ENCODE data around the gene CLINT1. TPM values are rescaled to one million over a fixed set of nuclear protein-coding genes. Genes with fewer than 3 reads are reported as not detected.
A peak's percentile ranks its signal among the peaks of the same experiment; 100 is the strongest.

Gene CLINT1
- total RNA-seq, 1 donor from 2014 or later, result 102 TPM

DNA sequence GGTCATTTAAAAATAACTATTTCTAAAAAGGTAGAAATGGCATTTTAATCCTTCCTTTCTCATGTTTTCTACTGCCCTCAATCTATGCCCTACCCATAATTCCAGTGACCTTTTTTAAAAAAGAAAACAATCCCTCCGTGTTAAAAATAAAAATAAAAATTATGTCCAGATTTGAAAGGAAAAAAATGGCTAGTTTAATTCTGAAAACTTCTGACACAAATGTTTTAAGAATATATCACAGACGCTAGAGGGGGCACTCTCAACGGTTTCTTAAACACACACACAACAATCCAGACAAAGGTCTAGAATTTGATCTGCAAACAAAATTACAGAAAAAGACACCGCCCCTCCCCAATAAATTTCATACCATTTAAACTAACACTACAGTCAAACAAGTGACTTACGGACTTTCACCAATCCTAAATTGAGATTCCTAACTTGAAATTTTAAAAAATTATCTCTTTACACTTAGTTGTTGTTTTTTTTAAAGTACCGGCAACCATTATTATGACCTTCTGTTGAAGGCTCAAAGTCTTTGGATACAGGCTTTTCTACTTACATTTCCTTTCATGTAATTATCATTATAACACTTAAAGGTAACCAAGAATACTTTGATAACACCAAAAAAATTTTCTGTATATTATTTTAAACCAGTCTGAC lies 38.2 kb downstream of the CLINT1 start:
- no peak for ATAC-seq

DNA sequence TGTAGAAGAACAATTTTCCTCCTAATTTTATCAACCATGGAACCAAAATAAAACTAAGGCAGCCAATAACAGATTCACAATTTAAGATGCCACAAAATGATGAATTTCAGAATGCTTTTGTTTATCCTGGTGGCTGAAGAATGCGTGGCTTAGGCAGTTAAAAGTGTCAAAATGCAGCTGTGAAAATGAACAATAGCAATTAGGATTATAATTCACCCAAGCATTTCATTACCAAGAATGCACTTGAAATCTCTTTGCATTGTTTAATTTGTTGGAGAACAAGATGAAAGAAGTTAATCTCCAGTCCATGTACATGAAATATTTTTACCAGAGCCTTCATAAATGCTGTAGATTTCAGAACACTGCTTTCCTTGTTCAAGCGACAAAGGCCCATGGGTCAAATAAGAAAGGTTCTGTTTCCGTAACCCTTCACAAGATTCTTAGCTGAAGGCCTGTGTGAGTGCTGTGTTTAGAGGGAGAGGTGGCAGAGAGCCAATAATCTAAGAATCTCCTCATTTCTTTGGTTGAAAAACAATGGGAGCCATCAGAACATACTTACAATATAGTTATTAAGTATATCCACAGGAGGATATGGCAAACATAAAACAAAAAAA lies 39.3 kb downstream of the CLINT1 start:
- no peak for ATAC-seq

DNA sequence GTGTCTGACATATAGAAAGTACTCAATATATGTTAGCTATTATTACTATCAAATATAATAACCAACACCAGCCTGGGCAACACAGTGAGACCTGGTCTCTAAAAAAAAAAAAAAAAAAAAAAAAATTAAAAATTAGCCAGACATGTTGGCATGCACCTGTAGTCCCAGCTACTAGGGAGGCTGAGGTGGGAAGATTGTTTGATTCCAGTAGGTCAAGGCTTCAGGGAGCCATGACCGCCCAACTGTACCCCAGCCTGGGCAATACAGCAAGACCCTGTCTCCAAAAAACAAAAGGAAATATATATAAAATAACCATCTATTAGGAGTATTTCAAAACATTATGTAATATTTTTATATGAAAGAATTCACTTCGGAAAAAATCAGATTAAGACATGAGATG lies 40.6 kb downstream of the CLINT1 start:
- ATAC-seq, result no peak

DNA sequence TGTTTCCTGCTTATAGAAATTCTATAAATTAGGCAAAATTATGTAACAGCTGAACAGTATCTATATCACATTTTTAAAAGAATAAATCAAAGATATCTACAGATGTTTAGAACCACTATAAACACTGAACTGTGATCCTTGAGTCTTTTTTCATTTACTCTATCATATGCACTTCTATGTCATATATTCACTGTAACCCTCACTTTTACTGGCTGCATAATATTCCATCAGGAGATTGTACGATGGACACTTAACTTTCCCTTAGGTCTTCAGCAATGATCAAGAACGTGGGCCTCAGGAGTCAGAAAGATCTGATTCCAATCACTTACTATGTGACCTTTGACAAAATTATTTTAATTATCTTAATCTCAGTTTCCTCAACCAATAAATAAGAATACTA lies 41.0 kb downstream of the CLINT1 start:
- ATAC-seq, result no peak

DNA sequence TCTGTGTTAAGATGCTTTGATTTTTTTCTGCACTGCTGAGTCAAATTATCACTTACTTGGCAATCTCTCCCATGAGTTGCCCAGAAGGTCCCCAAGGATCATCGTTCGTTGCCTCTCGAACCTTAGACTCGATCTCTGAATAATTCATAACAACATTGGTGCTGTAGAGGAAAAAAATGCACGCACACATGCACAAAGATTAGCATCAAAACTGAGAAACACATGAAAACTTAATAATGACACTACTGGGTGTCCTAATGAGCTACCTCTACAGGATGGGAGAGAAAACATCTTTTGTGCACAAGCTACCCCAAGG lies 41.6 kb downstream of the CLINT1 start:
- no peak for ATAC-seq

DNA sequence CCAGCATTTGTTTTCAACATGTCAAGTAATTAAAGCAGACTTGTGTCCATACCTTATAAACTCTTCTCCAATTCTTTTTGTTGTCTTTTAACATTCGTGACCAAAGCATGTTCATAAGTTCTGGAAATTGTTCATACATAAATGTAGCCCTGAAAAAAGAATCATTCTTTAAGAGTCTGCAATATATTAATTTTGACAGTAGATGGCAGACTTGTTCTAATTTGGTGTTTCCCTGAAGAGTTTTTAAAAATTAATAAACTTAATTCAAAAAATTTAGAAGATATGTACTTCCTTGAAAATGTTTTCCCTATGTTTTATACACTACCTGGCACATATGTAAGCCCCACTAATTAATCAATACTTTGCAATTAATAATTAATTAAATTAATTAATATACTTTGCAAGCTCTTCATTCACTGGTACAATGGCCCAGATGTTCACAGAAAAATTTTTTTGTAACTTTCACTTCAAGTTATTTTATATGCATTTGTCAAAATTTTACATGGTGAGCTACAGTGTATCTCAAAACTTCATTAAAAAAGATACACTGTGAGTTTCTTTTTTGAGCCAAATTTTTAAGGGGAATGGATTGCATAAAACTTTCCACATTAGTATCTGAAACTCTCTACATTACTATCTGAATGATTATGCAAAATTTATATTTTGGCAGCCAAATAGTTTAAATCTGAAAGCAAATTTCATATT lies 42.1 kb downstream of the CLINT1 start:
- ATAC-seq, result no peak

DNA sequence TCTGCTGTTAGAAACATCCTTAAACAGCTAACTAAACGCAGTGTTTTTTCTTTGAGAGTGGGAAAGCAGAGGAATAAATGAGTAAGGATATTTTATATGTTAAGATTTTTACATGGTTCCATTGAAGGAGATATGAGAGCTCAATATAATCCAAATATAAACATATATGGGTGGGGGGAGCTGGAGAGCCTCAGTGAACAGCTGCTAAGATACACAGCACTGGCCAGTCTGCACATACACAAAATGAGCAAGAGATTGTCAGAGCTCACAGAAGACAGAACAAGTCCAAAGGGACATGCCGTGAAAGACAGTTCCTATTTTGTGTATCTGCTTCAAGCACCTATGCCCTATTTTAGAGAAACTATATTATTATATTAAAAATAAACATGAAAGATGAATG lies 46.9 kb downstream of the CLINT1 start:
- no peak for ATAC-seq

DNA sequence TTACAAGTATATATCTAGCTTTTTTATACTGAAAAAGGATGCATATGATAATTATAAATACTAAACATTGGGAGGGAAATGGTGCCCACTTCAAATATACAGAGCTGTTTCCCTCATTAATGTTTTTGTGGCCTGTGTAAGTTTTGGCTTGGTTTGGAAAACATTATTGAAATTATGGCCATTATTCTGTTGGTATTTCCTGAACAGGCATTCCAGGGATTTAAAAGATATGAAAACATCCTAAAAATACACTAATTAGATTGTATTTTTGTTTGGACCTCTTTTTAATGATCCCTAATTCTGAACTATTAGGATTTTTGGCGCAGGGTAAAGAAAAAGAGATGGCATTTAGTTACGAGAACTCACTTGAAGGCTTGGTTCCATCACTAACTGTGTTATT lies 50.9 kb downstream of the CLINT1 start:
- ATAC-seq, result no peak

DNA sequence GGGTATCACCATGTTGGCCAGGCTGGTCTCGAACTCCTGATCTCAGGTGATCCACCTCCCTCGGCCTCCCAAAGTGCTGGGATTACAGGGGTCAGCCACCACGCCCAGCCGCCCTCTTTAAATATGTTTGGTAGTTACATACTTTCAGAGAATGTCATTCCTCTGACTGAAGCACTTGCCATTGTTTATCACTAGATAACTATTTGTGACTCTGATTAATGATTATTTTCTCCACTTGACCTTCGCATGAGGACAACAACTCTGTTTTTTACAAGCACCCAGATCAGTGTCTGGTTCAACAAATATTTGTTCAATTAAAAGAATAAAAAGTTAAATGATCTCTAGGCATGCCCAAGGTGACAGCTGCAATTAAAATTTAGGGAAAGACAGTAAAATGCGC lies 56.2 kb downstream of the CLINT1 start:
- ATAC-seq, result no peak

DNA sequence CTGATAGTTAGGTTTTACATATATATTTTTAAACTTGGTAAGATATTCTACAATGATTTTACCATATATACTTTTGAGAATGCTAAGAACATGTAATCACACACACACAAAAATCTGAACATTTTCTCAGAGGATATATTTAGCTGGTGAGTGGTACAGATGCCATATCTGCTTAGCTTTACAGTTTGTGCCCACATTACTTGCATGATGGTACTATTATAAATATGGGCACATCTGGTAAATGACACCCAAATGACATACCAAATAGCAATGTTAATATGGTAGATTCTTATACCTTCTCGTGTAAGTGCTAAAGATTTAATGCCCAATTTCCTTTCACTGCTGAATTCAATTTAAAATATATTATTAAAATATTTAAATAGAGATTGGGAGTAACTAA lies 58.8 kb downstream of the CLINT1 start:
- ATAC-seq, result no peak

DNA sequence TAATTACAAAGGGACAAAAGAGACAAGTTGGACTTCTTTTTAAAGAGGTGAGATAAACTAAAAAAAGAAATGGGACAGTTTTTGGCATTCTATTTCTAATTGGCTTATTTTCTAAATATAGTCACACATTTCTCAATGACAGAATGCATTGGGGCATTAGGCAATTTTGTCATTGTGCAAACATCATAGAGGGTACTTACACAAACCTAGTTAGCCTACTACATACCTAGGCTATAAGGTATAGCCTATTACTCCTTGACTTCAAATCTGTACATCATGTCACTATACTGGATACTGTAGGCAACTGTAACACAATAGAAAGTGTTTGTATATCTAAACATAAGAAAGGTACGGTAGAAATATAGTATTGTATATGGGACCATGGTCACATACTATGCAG lies 59.4 kb downstream of the CLINT1 start:
- no peak for ATAC-seq

DNA sequence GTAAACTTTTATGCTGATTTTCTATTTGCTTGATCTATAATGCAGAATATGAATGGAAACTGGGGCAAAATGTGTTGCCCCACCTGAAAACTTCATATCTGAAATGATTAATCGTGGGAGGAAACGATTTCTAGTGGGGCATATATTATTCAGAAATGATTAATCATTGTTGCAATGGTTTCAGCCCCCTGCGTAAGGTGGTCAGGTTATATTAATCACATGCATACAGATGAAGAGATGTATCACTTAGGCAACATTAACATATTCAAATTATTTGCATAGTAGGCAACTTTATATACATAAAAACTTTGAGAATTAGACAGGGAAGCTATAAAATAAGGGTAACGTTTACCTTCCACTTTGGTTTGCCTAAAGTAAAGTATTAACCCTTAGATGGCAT lies 65.6 kb downstream of the CLINT1 start:
- ATAC-seq, result no peak

DNA sequence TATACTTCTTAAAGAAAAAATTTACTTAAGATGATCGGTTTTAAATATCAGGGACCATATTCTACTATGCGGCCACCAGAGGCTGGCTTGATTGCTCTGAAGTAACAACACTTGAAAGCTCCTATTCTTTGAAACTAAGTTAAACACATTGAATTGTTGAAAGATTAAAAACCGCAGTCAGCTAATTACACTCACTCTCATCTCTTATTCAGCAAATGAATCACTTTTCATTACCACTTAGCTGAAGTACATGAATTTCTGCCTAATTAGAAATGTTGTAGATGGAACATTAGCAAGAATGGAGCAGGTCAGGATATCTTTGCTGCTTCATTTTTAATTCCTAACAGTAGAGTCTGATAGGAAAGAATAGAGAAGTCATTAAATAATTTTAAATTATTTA lies 73.1 kb downstream of the CLINT1 start:
- ATAC-seq, result no peak

DNA sequence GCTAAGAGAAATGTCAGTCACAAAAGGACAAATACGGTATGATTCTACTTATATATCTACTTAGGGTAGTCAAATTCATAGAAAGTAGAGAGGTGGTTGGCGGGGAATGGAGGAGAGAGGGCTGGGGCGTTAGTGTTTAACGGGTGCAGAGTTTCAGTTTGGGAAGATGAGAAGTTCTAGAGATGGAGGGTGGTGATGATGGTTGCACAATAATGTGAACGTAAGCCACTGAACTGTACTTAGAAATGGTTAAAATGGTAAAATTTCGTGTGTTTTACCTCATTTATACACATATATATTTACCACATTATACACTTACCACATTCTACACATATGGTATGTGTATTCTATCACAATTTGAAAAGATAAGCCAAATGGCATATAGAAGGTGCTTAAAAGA lies 79.7 kb downstream of the CLINT1 start:
- ATAC-seq, result no peak

DNA sequence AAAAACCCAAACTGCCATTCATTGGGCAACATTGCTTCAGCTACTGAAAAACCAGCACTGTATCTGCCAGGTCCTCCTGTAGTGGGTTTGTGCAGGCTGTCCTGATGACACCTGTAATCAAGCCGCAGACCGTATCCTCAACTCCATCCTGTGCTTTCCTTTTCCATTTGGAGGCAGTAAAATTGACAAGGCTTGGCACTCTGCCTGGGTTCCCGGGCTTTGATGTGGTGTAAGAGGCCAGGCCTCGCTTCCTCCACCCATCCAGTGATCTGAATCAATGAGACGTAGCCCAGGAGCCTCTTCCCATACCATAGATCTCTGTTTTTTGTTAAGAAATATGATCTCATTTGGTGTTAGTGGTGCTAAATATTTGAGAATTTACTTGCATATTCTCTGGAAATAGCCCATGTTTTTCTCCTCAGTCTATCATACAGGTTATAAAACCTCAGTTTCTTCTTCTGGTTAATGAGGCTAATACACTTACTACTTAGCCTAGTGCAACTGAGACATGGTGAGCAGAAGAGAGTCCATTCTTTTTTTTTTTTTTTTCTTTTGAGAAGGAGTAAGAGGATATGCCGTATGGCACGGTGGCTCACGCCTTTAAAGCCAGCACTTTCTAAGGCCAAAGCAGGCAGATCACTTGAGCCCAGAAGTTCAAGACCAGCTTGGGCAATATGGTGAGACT lies 80.7 kb downstream of the CLINT1 start:
- no peak for ATAC-seq

DNA sequence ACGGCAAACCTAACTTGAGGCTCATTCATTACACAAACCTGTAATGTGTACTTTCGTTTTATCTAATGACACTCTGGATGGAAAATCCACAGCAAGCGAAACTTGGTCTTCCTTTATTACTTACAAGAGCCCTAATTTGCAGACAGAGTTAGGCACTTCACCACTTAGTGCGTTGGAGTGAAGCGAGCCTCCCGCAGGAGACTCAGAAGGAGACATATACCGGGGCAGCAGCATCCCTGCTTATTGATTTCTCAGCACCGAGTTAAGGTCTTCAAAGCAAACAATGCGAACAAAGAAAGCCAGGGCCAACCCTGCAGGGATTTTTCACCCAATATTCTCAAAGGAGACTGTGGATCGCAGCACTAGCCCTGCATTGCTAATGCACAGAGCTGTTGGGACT lies 86.8 kb downstream of the CLINT1 start:
- no peak for ATAC-seq

DNA sequence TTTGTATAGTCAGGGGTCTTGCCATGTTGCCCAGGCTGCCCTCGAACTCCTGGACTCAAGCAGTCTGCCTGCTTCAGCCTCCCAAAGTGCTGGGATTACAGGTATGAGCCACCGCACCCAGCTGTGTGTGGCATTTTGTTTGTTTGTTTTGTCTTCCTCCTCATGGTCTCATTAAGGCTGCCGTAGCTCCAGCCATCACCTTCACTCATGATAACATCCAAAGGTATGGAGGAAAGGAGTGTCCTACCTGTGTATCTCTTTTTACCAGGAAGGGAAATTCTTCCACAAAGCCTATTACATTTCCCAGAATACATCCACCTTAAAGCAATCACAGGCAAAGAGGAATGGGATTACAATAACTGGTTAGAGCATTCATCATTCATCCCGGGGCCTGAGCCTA lies 88.3 kb downstream of the CLINT1 start:
- no peak for ATAC-seq

DNA sequence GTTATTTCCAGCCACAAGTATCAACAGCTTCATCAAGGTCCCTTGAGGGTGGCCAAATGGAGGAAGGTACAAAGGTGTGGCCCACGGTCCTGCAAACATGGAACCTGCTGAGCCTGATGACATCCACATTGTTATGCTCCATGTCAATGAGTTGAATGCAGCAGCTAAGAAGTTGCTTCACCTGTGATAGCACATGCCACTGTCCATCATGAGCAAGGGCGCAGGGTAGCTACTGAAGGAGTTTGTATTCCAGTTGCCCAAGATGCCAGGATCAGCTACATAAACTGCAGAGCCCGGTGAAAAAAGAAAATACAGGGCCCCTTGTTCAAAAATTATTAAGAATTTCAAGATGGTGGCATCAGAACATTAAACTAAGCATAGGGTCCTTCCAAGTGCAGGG lies 91.3 kb downstream of the CLINT1 start:
- peak; percentile 32 for ATAC-seq

DNA sequence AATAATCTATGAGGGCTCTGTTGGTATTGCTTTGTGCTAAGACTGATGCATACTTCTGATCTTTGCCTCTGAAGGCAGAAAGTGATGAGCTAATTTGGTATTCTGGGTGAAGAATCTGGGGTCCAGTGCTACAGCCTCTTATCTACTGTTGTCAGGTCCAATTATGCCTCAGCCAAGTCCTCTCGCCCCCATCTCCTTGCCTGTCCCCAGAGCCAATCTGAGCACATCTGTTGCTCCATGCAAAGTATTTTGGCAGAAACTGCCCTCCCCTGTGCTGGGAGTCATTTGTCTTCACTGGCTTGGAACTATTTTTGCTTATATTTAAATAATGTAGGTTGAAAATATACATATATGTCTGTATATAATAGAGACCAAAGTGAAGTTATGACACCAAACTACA lies 92.0 kb downstream of the CLINT1 start:
- ATAC-seq, result no peak

DNA sequence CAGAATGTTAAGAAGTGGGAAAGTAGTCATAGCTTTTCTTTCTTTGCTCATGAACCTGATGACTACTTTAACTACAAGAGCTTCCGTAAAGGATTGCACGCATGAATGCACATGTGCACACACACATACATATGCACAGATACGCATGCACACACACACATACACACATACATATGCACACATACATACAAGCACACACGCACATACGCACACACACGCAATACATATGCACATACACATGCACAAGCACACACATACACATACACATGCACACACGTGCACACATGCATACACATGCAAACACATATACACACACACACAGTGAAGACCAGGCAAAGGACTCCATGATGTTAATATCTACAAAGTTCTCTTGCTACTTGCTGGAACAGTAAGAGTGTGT lies 92.5 kb downstream of the CLINT1 start:
- no peak for ATAC-seq

DNA sequence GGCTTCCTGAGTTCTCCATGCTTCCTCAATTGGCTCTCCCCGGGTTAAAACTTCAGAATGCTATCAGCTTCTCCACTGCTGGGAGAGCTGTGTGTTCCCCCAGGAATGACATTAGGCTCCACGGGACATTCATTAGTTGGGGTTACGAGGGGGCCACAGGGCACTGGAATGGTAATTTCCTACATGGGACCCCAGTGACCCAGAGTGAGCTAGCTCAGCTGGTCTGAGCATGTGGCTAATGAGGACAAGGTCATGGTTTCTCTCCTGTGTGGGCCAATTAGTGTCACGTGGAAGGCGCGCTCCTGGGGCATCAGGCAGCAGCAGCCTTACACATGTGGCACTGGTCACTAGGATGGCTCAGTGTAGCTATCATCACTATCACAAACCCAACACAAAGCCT lies 94.4 kb downstream of the CLINT1 start:
- no peak for ATAC-seq

DNA sequence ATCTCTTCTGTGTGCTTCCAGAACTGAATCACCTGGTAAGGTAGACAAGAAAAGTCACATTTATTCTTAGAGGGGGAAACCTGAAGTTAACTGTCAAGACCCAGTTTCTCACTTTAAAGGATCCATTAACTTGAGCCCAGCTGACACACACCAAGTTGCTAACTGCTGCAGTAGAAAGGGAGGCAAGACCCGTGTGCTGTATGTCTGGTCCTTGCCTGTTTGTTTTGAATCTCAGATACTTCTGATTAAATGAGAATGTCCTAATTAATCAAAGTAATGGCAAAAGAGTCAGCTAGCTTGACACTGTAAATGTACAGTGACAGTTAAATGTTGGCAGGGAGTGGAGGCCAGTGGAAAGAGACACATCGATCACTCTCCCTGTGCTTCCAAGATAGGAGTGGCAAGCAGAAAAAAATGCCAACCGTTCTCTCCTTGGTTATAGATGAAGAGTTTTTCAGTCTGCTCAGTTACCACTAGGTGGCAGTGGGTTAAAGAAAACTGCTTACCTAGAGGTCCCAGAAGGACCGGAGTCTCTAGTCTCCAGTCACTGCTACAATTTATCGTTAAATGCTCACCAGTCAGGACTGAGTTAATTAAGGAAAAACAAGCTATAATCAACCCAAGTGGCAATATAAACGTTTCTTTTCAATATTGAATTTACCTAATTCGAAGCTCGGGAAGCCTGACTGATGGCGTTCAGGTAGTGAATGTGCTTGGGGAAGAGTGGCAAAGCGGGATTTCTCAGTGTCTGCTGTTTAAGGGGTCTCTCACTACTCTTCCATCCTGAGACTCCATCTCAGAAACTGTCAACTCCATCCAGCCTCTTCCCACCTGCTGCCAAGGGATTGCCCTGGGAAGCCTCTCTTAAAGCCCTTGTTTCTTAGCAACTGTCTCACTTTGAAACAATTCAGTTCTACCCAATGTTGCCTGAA lies 97.0 kb downstream of the CLINT1 start:
- ATAC-seq, result peak; percentile 89

DNA sequence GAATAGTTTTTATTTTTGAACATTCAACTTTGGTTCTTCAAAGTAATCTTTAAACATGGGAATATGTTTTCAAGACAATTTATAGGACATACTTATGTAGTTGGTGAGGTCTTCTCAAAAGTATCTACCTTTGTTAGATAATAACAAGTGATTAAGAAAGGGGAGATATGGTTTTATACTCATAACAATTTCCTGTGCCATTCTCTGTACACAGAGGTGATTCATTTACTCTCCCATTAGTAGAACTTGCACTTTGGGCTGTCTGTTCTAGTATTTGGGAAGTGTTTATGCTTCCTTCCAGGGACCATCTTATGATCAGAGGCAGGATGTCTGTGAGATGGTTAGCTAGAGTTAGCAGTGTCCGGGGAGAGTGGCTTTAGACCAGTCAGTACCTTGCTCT lies 100.2 kb downstream of the CLINT1 start:
- no peak for ATAC-seq
